WERI-Rb-1 (cell line): ENCODE data around the gene SPTBN1.

ENCODE experiments used
- DNase-seq: peaks from one replicate; pipeline ENCODE4 v3.0.0-alpha.2; 2020
- H3K27ac ChIP-seq: fragments of 250-450 bp; sonication (Bioruptor Pico); 2 replicates; pipeline ENCODE4 v1.5.1; 2020; ENCODE audit warnings: mild to moderate bottlenecking, moderate library complexity
- H3K27me3 ChIP-seq: fragments of 250-450 bp; sonication (Bioruptor Pico); 2 replicates; pipeline ENCODE4 v1.5.1; 2021; ENCODE audit warnings: mild to moderate bottlenecking, low read depth, moderate library complexity; ENCODE audit not compliant: insufficient read depth, severe bottlenecking
- H3K36me3 ChIP-seq: fragments of 250-450 bp; sonication (Bioruptor Pico); 2 replicates; pipeline ENCODE4 v1.5.1; 2020; ENCODE audit warnings: mild to moderate bottlenecking, moderate library complexity
- H3K4me3 ChIP-seq: 2 replicates; pipeline ENCODE4 v1.5.1; 2011; ENCODE audit warnings: low read depth, mild to moderate bottlenecking, control low read depth, low read length
- H3K9me3 ChIP-seq: fragments of 250-450 bp; sonication (Bioruptor Pico); 2 replicates; pipeline ENCODE4 v1.5.1; 2021; ENCODE audit warnings: mild to moderate bottlenecking, moderate library complexity; ENCODE audit not compliant: severe bottlenecking
- CTCF ChIP-seq: IDR thresholded peaks from 2 replicates; pipeline ENCODE4 v1.5.1; 2011; ENCODE audit warnings: low read depth, mild to moderate bottlenecking, control low read depth, inconsistent platforms, low read length

Gene SPTBN1

GRCh38 chr2:54572262-54572635 lies 116.1 kb downstream of the SPTBN1 start:
- TF ChIP-seq CTCF = no peak
- Histone ChIP-seq H3K36me3 (peaks cover 27% of the 10 kb centered on the region), H3K9me3 (no peaks in the 10 kb centered on the region), H3K27ac (no peak overlapping the region), H3K27me3 (no peaks in the 10 kb centered on the region), H3K4me3 (no peak overlapping the region)
- no peak for DNase-seq

- Histone ChIP-seq H3K36me3 (peaks cover 28% of the 10 kb centered on the region), H3K27ac (no peak overlapping the region), H3K9me3 (no peaks in the 10 kb centered on the region), H3K27me3 (no peaks in the 10 kb centered on the region), H3K4me3 (no peak overlapping the region)
- no peak for DNase-seq
- TF ChIP-seq CTCF = no peak
These were observed 116.8 kb downstream of the SPTBN1 start for GRCh38 chr2:54572636-54573536.

- Histone ChIP-seq H3K36me3 (peaks cover 27% of the 10 kb centered on the region), H3K4me3 (no peak overlapping the region), H3K9me3 (no peaks in the 10 kb centered on the region), H3K27me3 (no peaks in the 10 kb centered on the region), H3K27ac (no peak overlapping the region)
- no peak for TF ChIP-seq CTCF
- no peak for DNase-seq
These were observed 117.4 kb downstream of the SPTBN1 start for GRCh38 chr2:54573537-54573919.

- no peak for DNase-seq
- peaks cover 24% of the 10 kb centered on the region for H3K36me3 ChIP-seq
- H3K27ac ChIP-seq = no peak overlapping the region
- no peak overlapping the region for H3K4me3 ChIP-seq
- no peaks in the 10 kb centered on the region for H3K27me3 ChIP-seq
- H3K9me3 ChIP-seq = no peaks in the 10 kb centered on the region
- no peak for TF ChIP-seq CTCF
These were observed 118.2 kb downstream of the SPTBN1 start for GRCh38 chr2:54574107-54574859.

- Histone ChIP-seq H3K27me3 (no peaks in the 10 kb centered on the region), H3K27ac (no peak overlapping the region)
- TF ChIP-seq CTCF = no peak
These were observed 118.7 kb downstream of the SPTBN1 start for GRCh38 chr2:54574860-54575247.

More at GRCh38 chr2:54574860-54575247, 118.7 kb downstream of the SPTBN1 start:
- Histone ChIP-seq H3K36me3 (peaks cover 24% of the 10 kb centered on the region), H3K9me3 (no peaks in the 10 kb centered on the region), H3K4me3 (no peak overlapping the region)
- no peak for DNase-seq
